ENCODE data around the gene OLFM1.
"Not testable (repeated sequence)": the region's sequence is repeated elsewhere in the genome, so short reads cannot be mapped to it uniquely, and the experiment has no call there.

OLFM1 gene

DNA sequence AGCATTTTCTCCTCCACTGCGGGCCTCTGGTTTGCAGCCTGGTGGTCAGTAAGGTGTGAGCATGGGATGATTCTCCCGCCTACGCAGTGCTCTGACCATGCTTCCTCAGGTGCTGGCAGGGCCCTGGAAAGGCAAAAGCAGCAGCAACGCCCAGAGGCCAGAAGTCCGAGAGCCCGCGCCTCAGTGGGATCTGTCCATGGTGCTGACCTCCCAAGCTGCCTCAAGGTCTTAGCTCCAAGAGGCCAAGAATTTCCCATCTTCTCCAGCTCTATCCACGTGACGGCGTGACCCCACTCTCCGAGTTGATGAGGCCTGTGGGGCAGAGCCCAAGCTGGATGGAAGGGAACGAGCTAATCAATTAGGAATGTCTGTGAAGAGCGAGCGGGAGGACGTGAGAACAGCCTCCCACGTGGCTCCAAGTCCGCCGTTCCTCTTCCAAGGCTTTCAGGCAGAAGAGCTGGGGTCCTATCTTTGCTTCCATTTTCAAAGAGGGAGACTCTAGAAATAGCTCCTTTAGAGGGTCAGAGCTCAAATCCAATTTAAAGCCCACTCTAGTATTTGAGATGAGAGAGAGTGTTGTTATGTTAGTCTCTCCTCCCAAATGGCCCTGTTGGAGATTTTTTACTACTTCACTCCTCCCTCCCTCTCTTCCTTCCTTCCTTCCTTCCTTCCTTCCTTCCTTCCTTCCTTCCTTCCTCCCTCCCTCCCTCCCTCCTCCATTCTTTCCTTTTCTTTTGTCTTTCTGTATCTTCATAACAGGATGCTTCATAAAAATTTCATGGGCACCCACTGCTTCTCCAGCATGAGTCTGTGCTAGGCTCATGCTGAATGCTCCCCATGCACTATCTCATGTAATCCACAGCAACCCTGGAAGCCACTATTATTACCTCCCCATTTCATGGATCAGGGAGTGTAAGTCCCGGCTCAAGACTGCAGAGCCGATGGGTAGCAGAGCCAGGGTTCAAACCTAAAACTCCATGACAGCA lies 69.3 kb downstream of the OLFM1 start:
- no peak for DNase-seq

- no peak for DNase-seq
Measured at GRCh38 chr9:135157856-135158563, 70.5 kb downstream of the OLFM1 start.

GRCh38 chr9:135158564-135158937 lies 71.1 kb downstream of the OLFM1 start:
- no peak for DNase-seq

DNA sequence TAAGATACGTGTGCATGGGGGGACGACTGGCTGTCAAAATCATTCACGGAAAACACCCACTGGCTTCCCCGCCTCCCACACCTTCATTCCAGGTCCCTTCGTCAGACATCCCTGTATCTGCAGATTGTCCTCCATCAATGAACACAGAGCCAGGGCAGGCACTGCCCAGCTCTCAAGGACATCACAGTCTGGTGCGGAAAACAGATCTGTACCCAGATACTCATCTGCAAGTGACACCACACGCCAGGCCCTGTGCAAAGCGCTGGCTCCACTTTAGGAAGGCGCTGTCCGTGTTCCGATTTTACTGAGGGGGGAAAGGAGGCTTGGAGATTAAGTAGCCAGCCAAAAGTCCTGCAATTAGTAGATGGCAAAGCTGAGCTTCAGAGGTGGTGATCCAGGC lies 72.3 kb downstream of the OLFM1 start:
- no peak for DNase-seq

GRCh38 chr9:135160862-135161261 lies 73.4 kb downstream of the OLFM1 start:
- no peak for DNase-seq

DNA sequence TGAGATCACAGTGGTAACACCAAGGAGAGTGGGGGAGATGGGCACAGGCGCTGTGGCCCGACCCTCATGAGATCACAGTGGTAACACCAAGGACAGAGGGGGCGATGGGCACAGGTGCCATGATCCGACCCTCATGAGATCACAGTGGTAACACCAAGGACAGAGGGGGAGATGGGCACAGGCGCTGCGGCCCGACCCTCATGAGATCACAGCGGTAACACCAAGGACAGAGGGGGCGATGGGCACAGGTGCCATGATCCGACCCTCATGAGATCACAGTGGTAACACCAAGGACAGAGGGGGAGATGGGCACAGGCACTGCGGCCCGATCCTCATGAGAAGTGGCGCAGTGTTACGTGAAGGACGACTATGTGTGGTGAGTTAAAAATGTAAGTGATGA lies 75.1 kb downstream of the OLFM1 start:
- DNase-seq = not testable (repeated sequence)

DNA sequence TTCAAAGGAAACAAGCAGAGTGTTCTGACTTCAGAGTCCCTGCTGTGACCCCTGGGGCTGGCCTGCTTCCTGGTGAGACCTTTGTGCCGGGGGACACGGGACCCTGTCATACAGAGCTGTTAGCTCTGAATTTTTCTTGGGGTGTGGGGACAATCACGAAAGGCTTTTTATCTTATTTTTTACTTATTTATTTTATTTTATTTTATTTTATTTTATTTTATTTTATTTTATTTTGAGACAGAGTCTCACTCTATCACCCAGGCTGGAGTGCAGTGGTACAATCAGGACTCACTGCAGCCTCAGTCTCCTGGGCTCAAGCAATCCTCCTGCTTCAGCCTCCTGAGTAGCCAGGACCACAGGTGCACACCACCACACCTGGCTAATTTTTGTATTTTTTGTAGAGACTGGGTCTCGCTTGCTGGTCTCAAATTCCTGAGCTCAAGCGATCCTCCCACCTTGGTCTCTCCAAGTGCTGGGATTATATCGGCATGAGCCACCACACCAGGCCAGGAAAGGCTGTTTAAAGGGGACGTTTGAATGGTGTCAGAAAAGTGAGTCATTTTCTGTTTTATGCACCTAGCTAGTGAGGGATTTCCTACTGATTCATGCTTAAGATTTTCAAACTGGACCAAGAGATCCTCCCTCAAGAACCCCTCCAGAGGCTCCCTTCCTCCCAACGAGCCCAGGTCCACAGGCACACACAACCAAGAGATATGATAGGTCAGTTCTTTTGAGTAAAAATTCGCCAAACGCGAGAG lies 75.7 kb downstream of the OLFM1 start:
- DNase-seq = no peak

DNA sequence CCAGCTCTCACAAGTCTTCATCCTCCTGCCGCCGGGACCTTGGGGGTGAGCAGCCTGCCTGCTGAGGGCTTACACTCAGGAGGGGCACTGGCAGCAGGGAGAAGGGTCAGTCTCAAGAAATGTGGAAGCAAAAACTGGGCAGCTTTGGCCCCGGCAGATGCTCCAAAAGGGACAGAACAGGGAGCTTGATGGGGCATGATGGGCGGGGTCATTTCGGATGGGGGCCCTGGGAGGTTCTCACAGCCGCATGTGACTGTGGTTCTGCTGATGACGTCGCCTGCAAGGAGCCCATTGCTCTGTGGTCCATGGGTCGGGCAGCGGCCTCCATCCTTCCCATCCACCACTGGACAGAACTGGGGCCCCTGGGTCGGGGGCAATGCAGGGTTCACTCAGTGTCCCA lies 76.6 kb downstream of the OLFM1 start:
- no peak for DNase-seq

DNA sequence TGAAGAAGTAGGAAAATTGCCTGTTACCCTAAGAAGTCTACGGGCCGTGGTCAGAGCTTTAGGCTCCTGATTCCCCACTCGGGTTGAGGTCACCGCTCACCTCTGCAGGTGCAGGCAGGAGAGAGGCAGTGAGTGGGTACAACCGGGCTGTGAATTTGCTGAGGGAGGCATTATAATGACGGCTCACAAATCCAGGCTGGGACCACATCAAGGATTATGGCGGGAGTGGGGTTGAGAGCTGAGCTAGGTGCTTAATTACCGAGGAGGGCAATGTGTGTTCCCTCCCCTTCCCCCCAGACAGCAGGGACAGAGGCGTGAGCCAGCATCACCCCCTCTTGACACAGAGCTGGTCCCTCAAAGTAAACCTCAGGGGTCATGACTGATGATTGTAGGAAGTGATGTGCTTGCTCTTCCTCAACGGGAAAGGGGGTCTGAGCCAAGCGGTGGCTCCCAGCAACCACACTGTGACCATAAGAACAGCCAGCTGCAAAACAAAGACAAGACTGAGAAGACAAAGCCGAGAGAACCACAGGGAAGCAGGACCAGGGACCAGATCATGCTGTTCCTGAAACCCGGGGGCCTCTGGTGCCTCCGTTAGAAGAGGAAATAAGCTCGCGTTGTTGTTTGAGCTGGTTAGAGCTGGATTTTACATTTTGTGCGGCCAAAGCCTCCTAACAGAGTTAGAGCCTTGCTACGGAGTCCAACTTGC lies 77.7 kb downstream of the OLFM1 start:
- DNase-seq = no peak

DNA sequence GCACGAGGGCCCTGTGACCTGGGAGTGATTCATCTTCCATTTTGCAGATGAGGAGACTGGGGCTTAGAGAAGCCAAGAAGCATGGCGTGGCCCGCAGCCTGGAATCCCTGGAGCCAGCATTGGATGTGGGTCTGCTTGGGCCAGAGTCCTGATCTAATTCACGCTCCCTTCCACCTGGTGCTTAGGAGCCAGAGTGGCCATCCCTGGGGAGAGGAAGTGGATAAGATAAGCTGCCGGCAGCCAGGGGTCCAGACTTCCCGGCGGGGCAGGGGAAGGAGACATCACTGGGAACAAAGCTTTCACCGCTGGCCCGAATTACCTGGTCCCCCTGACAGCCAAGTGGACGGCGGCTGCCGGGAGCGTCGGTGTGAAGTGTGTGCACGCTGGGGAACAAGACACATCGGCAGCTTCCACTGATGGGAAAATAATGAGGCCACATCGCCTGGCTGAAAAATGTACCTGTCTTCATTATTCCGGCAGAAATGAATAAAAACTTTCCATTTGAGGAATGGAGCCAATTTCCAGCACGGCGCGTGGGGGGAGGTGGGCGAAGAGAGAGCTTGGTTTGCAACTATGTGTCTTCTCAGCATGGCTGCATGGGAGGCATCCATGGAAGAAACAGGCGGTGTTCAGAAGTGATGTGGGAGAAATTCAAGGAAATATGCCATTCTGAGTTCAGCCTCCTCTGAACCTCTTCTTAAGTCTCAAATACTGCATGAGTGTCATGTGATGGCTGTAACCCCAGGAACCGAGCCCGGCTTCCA lies 78.5 kb downstream of the OLFM1 start:
- DNase-seq = no peak

GRCh38 chr9:135166565-135166964 lies 79.1 kb downstream of the OLFM1 start:
- no peak for DNase-seq

DNA sequence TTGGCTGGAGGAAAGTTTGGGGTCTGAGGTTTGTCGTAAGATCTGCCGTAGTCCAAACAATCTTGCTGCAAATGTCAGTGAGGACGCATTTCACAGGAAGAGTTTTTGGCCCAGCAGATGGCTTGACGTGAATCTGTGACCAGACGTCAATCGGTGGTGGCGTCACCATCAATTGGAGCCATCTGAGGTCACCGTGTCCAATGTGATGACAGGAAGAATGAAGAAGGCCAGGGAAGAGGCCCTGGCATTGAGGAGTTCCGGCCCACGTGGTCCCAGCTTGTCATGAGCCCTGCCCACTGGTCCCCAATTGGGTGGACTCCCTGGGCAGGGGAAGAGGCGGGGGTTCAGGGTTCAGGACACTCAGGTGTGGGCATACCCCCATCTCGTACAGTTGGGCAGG lies 79.9 kb downstream of the OLFM1 start:
- DNase-seq = no peak

- no peak for DNase-seq
Measured at GRCh38 chr9:135167849-135168655, 80.6 kb downstream of the OLFM1 start.

DNA sequence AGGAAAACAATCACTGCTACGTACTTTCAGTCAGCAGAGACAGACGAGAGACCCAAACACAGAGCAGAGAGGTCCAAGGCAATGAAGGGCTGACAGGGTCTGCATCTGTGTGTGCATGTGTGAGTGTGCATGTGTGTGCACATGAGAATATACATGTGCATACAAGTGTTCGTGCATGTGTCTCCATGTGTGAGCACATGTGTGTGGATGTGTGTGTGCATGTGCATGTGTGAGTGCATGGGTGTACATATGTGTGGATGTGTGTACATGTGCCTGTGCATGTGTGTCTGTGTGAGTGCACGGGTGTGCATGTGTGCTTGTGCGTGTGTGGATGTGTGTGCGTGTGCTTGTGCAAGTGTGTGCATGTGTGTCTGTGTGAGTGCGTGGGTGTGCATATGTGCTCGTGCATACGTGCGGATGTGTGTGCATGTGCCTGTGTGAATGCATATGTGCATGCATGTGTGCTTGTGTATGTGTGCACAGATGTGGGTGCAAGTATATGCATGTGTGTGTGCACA lies 82.3 kb downstream of the OLFM1 start:
- no peak for DNase-seq

DNA sequence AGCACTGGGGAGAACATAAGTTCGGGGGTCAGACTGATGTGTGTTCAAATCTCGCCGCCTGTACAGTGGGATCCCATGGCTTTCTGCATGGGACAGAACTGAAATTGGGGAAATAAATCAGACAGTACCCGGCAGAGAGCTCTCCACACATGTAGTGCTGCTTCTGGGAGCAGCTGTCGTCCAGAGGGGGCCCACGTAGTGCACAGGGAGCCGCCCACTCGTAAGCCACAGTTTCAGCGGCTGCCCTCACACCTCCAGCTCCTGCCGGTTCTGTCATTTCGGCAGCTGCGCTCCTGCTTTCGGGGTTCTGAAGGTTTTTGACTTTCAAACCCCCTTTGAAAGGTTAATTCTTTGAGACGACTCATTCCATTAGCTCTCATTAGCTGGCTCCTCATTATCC lies 83.1 kb downstream of the OLFM1 start:
- DNase-seq = no peak

All from NCI-H1417 (cell line).